ENCODE data around the gene IMP4. TPM values are rescaled to one million over a fixed set of nuclear protein-coding genes. Genes with fewer than 3 reads are reported as not detected.

The IMP4 gene
- total RNA-seq (2021) (80.4 to 89.2 TPM (median 85.2 TPM) in 3 replicates), Bru-seq, nascent RNA (percentile 86 among the genes with signal in this experiment)
- long read RNA-seq, experiment 1, transcript IMP4-208 (8 exons, 2,379 nt) = minor isoform, 58 of 448 reads
- long read RNA-seq, experiment 1, transcript IMP4-201 (9 exons, 1,740 nt) = major isoform, 224 of 448 reads
- long read RNA-seq, experiment 1, transcript IMP4-202 (9 exons, 822 nt) = minor isoform, 102 of 448 reads
- long read RNA-seq, experiment 1, partial matches to known transcripts = 23 of 448 reads
- long read RNA-seq, experiment 1, other reads (novel, unspliced or antisense) = 35 of 448 reads
- long read RNA-seq, experiment 2, transcript IMP4-208 (8 exons, 2,379 nt) = major isoform, 37 of 100 reads
- long read RNA-seq, experiment 2, transcript IMP4-202 (9 exons, 822 nt) = minor isoform, 7 of 100 reads
- long read RNA-seq, experiment 2, transcript IMP4-201 (9 exons, 1,740 nt) = minor isoform, 25 of 100 reads
- long read RNA-seq, experiment 2, partial matches to known transcripts = 12 of 100 reads
- long read RNA-seq, experiment 2, other reads (novel, unspliced or antisense) = 15 of 100 reads
- long read RNA-seq, experiment 3, transcript IMP4-201 (9 exons, 1,740 nt) = major isoform, 155 of 326 reads
- long read RNA-seq, experiment 3, transcript IMP4-208 (8 exons, 2,379 nt) = minor isoform, 13 of 326 reads
- long read RNA-seq, experiment 3, transcript IMP4-202 (9 exons, 822 nt) = minor isoform, 39 of 326 reads
- long read RNA-seq, experiment 3, partial matches to known transcripts = 48 of 326 reads
- long read RNA-seq, experiment 3, other reads (novel, unspliced or antisense) = 69 of 326 reads

GRCh38 chr2:130342533-130343275 lies at the start of gene IMP4:
TSS of gene IMP4 (plus strand) at chr2:130342897. CDS start at chr2:130342933, 36 bp downstream.
- POLR2A ChIA-PET = interaction anchor here (0.7 to 1.7 kb wide), 6 partner anchors 9 to 161 kb away, joined by 3 to 8 read pairs (median 5); partner anchors contain the start of gene SMPD4
- H3K4me1 Mint-ChIP-seq = peaks cover 13% of the 10 kb centered on the region
- peak within 1 kb of the TSS; percentile 100 for H3K4me3 Mint-ChIP-seq
- H3K36me3 Mint-ChIP-seq = peaks cover 58% of the 10 kb centered on the region
- CTCF ChIA-PET = interaction anchor here (1.6 to 2.6 kb wide), 8 partner anchors 9 to 161 kb away, joined by 4 to 26 read pairs (median 9); partner anchors contain the start of genes PTPN18 and SMPD4
- ATAC-seq (peak; percentile 89), DNase-seq (ENCODE audit: low spot score) (peak; percentile 94)
- no peaks in the 10 kb centered on the region for H3K27me3 Mint-ChIP-seq (ENCODE audit: low read depth)
- peak within 1 kb of the TSS; percentile 98 for H3K27ac Mint-ChIP-seq
- H3K9me3 Mint-ChIP-seq = no peaks in the 10 kb centered on the region
- no peak for TF ChIP-seq CTCF (IDR thresholded peaks at IDR 0.05)
- TF ChIP-seq FOXJ3 (CRISPR knock-in tag; IDR thresholded peaks at IDR 0.05; ENCODE audit: borderline replicate concordance) = no peak
- no peak for TF ChIP-seq JUN (CRISPR knock-in tag; IDR thresholded peaks at IDR 0.05)
- no peak for TF ChIP-seq ZNF532 (CRISPR knock-in tag; IDR thresholded peaks at IDR 0.05; ENCODE audit: borderline replicate concordance)
- no peak for TF ChIP-seq TP53 (CRISPR knock-in tag; IDR thresholded peaks at IDR 0.05)
- TF ChIP-seq TEAD4 (CRISPR knock-in tag; IDR thresholded peaks at IDR 0.05) = no peak
- no peak for TF ChIP-seq ZSCAN18 (CRISPR knock-in tag; IDR thresholded peaks at IDR 0.05)
- no peak for TF ChIP-seq HMGA2 (CRISPR knock-in tag; IDR thresholded peaks at IDR 0.05)
- no peak for TF ChIP-seq ATF2 (CRISPR knock-in tag; IDR thresholded peaks at IDR 0.05; ENCODE audit: borderline replicate concordance, low read depth)
- TF ChIP-seq E2F1 (CRISPR knock-in tag; IDR thresholded peaks at IDR 0.05) = no peak
- TF ChIP-seq TCF7 (CRISPR knock-in tag; IDR thresholded peaks at IDR 0.05; ENCODE audit: low read depth) = no peak
- no peak for TF ChIP-seq CBFB (CRISPR knock-in tag; IDR thresholded peaks at IDR 0.05; ENCODE audit: low read depth)
- TF ChIP-seq NFYB (CRISPR knock-in tag; conservative IDR thresholded peaks at IDR 0.05; ENCODE audit: low read depth) = peak; percentile 57
- TF ChIP-seq STAT6 (CRISPR knock-in tag; conservative IDR thresholded peaks at IDR 0.05; ENCODE audit: low read depth) = no peak
- TF ChIP-seq ZNF425 (CRISPR knock-in tag; conservative IDR thresholded peaks at IDR 0.05) = no peak
- no peak for TF ChIP-seq E2F5 (CRISPR knock-in tag; IDR thresholded peaks at IDR 0.05)

Data from WTC11 (cell line).